ENCODE measurements around the gene KPTN.
"Not testable (repeated sequence)": the region's sequence is repeated elsewhere in the genome, so short reads cannot be mapped to it uniquely, and the experiment has no call there.

KPTN gene

DNA sequence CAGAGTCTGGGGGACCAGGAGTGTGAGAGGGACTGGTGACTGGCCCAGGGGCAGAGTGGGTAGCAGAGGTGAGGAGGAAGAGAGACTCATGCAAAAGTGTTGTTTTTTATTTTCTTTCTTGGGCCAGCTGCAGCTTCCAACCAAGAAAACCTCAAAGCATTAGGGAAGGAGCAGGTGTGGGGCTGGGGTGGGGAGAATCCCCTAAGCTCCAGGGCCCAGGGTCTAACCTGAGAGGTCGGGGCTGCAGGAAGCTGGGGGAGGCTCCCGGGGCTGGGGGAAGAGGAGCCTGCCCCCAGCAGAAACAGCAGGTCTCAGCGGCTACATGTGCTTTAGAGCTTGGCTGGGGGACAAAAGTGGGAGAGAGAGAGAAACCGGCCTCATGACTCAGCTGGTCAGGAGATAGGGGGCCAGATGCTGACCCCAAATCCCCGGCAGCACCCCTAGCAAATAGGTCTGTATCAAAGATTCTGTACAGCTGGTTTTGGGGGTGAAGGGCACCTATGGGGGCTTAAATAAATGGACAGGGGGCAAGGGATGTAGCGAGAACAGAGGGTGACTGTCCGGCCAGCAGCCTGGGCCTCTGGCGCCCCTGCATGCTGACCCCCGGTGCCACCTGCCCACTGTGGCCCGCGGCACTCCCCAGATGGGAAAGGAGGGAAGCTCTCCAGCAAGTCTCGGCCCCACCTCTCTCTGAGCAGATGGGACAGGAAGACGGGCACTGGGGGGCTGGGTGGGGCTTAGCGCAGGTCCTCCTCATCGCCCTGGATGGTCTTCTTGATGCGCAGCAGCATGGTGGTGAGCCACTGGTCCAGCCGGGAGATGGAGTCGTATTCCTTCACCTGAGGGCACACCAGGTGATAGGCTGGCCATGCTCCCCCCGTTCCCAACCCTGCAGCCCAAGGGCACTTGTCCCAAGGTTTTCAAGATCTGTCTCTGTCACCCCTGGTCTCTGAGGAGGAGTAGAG, 3.8 kb upstream of the KPTN start:
- DNase-seq (ENCODE audit: low read depth, low spot score) = no peak
- TF ChIP-seq, protein P1, sequence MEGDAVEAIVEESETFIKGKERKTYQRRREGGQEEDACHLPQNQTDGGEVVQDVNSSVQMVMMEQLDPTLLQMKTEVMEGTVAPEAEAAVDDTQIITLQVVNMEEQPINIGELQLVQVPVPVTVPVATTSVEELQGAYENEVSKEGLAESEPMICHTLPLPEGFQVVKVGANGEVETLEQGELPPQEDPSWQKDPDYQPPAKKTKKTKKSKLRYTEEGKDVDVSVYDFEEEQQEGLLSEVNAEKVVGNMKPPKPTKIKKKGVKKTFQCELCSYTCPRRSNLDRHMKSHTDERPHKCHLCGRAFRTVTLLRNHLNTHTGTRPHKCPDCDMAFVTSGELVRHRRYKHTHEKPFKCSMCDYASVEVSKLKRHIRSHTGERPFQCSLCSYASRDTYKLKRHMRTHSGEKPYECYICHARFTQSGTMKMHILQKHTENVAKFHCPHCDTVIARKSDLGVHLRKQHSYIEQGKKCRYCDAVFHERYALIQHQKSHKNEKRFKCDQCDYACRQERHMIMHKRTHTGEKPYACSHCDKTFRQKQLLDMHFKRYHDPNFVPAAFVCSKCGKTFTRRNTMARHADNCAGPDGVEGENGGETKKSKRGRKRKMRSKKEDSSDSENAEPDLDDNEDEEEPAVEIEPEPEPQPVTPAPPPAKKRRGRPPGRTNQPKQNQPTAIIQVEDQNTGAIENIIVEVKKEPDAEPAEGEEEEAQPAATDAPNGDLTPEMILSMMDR (IDR thresholded peaks at IDR 0.05; ENCODE audit: low read depth, low read length) = no peak
- no peak overlapping the region for H3K4me3 ChIP-seq (ENCODE audit: low read depth, low read length)
- in situ Hi-C loops (cut with HindIII; ENCODE audit: low sequenced_read_pairs) = no loop called here

DNA sequence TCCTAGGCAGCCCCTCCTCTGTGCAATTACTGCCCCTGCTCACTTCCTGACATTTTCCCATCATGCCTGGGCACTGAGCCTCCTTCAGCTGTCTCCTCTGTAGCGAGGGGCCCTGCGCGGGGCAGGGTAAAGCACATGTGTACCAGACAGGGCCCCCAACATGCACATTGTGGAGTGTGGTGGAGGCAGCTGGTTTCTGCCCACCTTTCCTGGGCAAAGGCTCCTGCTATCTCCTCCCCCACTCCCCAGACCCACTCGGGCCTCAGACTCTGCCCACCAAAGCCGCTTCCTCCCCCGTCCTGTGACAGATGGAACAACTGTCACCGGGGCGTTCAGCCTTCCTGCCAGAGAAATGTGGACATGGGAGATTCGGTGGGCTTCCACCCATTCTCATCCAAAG, 2.9 kb upstream of the KPTN start:
- in situ Hi-C loops (cut with HindIII; ENCODE audit: low sequenced_read_pairs) = no loop called here
- no peak for DNase-seq (ENCODE audit: low read depth, low spot score)
- H3K4me3 ChIP-seq (ENCODE audit: low read depth, low read length) = no peak overlapping the region
- TF ChIP-seq, protein P1 (IDR thresholded peaks at IDR 0.05; ENCODE audit: low read depth, low read length) = no peak

DNA sequence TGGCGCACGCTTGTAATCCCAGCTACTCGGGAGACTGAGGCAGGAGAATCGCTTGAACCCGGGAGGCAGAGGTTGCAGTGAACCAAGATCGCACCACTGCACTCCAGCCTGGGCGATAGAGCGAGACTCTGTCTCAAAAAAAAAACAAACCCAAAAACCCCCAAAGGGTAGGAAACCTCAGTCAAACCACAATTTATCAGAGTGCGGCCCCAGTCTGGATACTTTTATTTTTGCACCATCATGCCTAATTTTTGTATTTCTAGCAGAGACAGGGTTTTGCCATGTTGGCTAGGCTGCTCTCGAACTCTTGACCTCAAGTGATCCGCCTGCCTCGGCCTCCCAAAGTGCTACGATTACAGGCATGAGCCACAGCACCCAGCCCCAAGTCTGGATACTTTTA, 2.2 kb upstream of the KPTN start:
- not testable (repeated sequence) for DNase-seq (ENCODE audit: low read depth, low spot score)

DNA sequence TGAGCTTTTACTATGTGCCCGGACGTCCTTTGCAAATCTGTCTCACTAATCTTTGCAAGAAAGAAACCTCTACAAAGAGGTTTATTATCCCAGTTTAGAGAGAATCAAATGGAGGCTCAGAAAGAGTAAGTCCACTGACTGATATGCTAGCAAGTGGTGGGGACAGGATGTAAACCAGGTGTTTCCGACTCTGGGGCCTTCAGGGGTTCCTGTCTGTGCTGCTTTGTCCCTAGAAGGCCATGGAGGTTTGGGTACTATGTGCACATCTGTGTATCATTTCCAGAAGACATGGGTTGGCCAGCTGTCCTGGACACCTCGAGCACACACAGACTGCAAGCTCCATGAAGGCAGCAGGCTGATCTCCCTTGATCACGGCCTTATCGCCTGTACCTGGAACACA, 1.2 kb upstream of the KPTN start:
- in situ Hi-C loops (cut with HindIII; ENCODE audit: low sequenced_read_pairs) = no loop called here
- no peak overlapping the region for H3K4me3 ChIP-seq (ENCODE audit: low read depth, low read length)
- DNase-seq (ENCODE audit: low read depth, low spot score) = no peak
- TF ChIP-seq, protein P1 (IDR thresholded peaks at IDR 0.05; ENCODE audit: low read depth, low read length) = no peak

More for the DNA sequence above, 2.2 kb upstream of the KPTN start:
- H3K4me3 ChIP-seq (ENCODE audit: low read depth, low read length); in situ Hi-C loops (cut with HindIII; ENCODE audit: low sequenced_read_pairs): not testable (repeated sequence)

DNA sequence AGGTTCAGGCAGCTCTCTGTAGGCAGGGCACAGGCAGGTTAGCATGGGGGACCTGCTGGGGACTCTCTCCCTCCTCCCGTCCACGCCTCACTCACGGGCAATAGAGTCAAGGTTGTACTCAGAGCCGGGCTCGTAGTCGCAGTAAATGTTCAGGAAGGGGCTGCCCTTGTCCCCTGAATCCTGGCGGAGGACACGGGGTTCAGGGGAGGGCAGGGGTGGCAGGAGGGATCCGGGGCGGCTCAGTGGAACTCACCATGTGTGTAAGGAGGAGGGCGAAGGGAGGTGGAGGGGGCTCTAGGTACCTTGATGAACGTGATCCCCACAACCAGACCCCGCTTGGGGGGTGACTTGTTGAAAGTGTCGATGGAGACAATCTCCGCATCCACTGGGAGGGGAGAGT, 819 bp downstream of the KPTN start:
- in situ Hi-C loops (cut with HindIII; ENCODE audit: low sequenced_read_pairs) = no loop called here
- TF ChIP-seq, protein P1 (IDR thresholded peaks at IDR 0.05; ENCODE audit: low read depth, low read length) = no peak
- H3K4me3 ChIP-seq (ENCODE audit: low read depth, low read length) = peak overlapping the region; percentile 64
- no peak for DNase-seq (ENCODE audit: low read depth, low spot score)

DNA sequence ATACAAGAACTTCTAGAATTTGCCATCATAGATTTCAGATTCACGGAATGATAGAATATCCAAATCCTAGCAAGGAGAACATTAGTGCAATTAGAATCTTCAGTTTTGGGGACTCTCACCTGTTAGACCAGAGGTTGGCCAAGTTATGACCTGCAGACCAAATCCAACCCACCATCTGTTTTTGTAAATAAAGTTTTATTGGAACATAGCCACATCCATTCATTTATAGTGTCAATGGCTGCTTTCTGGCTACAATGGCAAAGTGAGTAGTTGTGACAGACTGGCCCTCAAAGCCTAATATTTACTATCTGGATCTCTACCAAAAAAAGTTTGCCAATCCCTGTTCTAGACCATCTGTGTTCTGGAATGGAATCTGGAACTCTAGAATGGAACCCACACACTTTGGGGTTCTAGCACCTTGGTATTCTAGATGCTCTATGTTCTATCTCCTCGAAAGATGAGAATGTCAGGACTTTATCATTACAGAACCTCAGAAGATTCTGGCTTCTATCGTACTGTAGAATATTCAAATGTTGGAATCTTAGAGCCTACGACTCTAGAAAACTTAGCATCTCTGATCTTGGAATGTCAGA, 2.5 kb downstream of the KPTN start:
- in situ Hi-C loops (cut with HindIII; ENCODE audit: low sequenced_read_pairs) = no loop called here
- no peak overlapping the region for H3K4me3 ChIP-seq (ENCODE audit: low read depth, low read length)
- TF ChIP-seq, protein P1 (IDR thresholded peaks at IDR 0.05; ENCODE audit: low read depth, low read length) = no peak
- DNase-seq (ENCODE audit: low read depth, low spot score) = no peak

DNA sequence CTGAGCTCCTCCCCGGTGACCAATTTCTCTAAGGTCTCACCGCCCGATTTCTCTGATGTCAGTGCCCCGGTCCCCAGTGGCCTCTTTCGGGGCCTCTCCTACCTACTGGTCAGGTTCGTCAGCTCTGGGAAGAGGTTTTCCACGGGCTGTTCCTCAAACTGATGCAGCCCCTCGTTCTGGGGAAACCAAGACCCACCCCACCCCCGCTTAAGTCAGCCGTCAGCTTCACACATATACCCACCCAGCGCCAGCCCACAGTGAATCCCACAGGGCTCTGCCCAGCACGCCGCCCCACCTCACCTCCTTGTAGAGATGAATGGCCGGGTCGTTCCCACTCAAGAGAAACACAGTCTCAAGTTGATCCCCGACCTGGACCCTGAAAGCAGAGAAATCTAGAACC, 3.4 kb downstream of the KPTN start:
- in situ Hi-C loops (cut with HindIII; ENCODE audit: low sequenced_read_pairs) = no loop called here
- TF ChIP-seq, protein P1 (IDR thresholded peaks at IDR 0.05; ENCODE audit: low read depth, low read length) = no peak
- no peak overlapping the region for H3K4me3 ChIP-seq (ENCODE audit: low read depth, low read length)
- DNase-seq (ENCODE audit: low read depth, low spot score) = no peak

Measured in astrocyte of the spinal cord (primary cell).